Measurements from ENCODE around the gene SNRPB2.

SNRPB2 gene

DNA sequence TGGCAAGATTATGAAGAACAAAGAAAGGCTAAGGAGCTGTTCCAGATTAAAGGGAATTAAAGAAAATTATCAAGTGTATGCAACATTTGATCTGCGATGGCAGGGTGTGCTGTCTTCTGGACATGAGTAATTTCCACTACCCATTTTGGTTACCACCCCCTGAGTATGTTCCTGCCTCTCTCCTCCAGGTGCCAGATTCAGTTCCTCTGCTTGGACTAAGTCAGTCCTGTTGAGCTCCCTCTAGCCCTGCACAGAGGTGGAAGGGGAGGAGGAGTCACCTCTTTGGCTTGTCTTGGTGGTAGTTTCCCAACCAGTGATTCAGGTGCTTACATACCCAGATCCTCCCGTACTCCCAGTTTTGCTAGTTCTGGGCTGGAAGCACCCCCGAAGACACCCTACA, 22.2 kb upstream of the SNRPB2 start:
- TF ChIP-seq, protein P1, sequence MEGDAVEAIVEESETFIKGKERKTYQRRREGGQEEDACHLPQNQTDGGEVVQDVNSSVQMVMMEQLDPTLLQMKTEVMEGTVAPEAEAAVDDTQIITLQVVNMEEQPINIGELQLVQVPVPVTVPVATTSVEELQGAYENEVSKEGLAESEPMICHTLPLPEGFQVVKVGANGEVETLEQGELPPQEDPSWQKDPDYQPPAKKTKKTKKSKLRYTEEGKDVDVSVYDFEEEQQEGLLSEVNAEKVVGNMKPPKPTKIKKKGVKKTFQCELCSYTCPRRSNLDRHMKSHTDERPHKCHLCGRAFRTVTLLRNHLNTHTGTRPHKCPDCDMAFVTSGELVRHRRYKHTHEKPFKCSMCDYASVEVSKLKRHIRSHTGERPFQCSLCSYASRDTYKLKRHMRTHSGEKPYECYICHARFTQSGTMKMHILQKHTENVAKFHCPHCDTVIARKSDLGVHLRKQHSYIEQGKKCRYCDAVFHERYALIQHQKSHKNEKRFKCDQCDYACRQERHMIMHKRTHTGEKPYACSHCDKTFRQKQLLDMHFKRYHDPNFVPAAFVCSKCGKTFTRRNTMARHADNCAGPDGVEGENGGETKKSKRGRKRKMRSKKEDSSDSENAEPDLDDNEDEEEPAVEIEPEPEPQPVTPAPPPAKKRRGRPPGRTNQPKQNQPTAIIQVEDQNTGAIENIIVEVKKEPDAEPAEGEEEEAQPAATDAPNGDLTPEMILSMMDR (IDR thresholded peaks at IDR 0.05; ENCODE audit: low read depth, low read length), result no peak

DNA sequence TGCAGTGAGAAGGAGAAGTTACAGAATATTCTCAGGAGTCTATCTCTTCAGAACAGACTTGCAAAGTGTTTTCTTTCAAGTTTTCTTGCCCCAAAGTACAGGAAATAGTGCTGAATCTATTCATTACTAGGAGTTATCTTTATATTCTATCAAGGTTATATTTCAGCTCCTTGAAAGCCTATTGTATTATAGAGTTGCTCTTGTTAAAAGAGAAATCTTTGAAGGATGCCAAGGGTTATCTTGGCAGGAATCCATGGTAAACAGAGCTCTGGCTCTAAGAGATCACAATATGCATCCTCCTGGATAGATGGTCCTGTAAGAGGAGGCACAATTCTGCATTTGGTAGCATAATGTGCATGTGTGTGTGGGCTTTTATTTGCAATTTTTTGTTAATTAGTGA, 21.2 kb upstream of the SNRPB2 start:
- Histone ChIP-seq H3K36me3 (no peaks in the 10 kb centered on the region), H3K9me3 (0 out of 2 replicates have a peak, but pooled peaks cover 5% of the 10 kb centered on the region), H3K4me3 (ENCODE audit: low read depth, low read length) (no peak overlapping the region), H3K4me1 (no peaks in the 10 kb centered on the region), H3K27me3 (no peaks in the 10 kb centered on the region)
- DNase-seq, result no peak
- TF ChIP-seq, protein P1 (IDR thresholded peaks at IDR 0.05; ENCODE audit: low read depth, low read length), result no peak

More for the DNA sequence above, 22.2 kb upstream of the SNRPB2 start:
- H3K4me1 ChIP-seq, result no peaks in the 10 kb centered on the region
- no peak overlapping the region for H3K4me3 ChIP-seq (ENCODE audit: low read depth, low read length)
- H3K27me3 ChIP-seq, result no peaks in the 10 kb centered on the region
- H3K36me3 ChIP-seq, result no peaks in the 10 kb centered on the region
- 0 out of 2 replicates have a peak, but pooled peaks cover 5% of the 10 kb centered on the region for H3K9me3 ChIP-seq
- DNase-seq, result no peak

DNA sequence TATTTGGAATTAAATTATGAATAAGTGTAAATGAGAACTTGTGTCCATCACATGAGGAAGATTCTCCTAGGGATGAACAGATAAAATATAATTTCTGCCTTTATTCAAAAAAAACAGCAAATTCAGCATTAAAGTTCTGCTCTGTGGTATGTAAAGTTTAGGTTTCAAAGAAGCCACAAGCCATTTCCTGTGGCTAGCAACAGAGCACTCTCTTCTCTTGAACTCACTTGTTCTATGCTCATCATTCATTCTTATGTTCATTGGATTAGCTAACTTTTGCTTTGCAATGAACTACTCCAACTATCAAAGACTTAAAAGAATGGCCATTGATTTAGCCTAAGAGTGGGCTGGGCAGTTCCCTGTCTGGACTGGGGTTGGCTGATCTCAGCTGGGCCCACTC, 20.8 kb upstream of the SNRPB2 start:
- TF ChIP-seq, protein P1 (IDR thresholded peaks at IDR 0.05; ENCODE audit: low read depth, low read length), result no peak
- Histone ChIP-seq H3K4me3 (ENCODE audit: low read depth, low read length) (no peak overlapping the region), H3K9me3 (0 out of 2 replicates have a peak, but pooled peaks cover 5% of the 10 kb centered on the region), H3K27me3 (no peaks in the 10 kb centered on the region), H3K36me3 (no peaks in the 10 kb centered on the region), H3K4me1 (no peaks in the 10 kb centered on the region)
- DNase-seq, result no peak

DNA sequence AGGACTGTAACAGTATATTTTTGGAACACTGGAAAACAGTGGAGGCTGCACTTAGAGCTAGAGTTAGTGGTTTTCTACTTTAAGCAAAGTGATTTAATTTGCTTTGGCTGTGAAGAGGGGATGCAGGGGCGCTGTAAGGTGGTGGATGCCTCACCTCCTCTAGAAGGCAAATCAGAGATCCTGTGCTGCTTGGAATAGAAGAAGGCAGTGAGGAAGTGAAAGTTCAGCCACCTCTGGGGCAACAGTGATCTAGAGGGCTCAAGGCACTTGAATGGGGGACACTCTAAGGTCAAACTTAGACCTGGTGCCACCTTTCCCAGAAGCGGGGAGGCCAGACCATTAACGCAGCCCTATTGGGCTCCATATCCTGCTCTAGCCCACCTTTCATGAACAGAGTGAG, 19.0 kb upstream of the SNRPB2 start:
- DNase-seq, result no peak
- H3K27me3 ChIP-seq, result no peaks in the 10 kb centered on the region
- H3K4me1 ChIP-seq, result no peaks in the 10 kb centered on the region
- TF ChIP-seq, protein P1 (IDR thresholded peaks at IDR 0.05; ENCODE audit: low read depth, low read length), result no peak
- no peak overlapping the region for H3K4me3 ChIP-seq (ENCODE audit: low read depth, low read length)
- H3K9me3 ChIP-seq, result 0 out of 2 replicates have a peak, but pooled peaks cover 5% of the 10 kb centered on the region
- H3K36me3 ChIP-seq, result no peaks in the 10 kb centered on the region

DNA sequence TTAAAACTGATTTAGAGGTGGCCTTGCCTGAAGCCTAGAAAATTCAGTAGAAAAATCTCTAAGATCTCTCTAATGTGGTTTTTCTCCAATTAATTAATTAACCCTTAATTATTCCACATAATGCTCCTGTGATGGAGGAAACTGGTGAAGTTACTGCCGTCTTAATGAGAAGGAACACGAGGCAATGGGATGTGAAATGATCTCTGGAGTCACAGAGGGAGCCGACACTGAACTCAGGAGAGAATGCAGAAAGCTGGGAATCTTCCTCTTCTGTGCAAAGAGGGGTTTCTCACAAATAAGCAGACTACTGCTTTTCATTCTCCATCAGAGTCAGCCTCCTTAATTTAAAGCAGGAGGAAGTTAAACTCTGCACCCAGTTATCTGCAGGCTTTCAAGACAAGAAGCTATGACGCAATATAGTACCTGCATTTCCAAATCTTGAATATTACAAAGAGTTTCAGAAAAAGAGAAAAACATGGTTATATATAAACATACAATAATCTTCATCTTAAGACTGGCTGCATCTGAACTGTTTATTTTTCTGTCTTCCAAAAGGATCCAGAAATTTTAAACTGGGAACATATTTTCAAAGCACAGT, 18.1 kb upstream of the SNRPB2 start:
- no peak for DNase-seq
- H3K9me3 ChIP-seq, result 0 out of 2 replicates have a peak, but pooled peaks cover 3% of the 10 kb centered on the region

DNA sequence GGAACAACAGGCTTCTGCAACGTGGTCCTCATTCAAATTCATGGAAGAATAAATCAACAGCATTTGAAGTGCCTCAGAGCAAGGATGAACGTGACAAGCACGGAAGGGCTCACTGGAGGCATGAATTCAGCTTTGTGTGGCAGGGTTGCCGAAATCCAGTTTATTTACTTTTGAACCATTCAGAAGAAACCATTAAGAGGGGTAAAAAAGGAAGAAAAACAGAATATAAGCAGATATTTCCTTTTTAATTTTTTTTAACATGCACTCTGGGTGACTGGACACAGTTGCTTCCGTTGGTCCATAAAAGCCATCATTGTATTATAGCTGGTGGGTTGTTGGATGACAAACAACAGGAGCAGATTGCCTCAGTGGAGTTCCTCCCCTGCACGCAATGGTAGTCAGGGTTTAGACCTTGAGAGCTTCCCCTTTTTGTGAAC, 17.3 kb upstream of the SNRPB2 start:
- no peaks in the 10 kb centered on the region for H3K4me1 ChIP-seq
- no peaks in the 10 kb centered on the region for H3K27me3 ChIP-seq
- no peaks in the 10 kb centered on the region for H3K9me3 ChIP-seq
- no peak overlapping the region for H3K4me3 ChIP-seq (ENCODE audit: low read depth, low read length)
- TF ChIP-seq, protein P1 (IDR thresholded peaks at IDR 0.05; ENCODE audit: low read depth, low read length), result no peak
- no peak for DNase-seq
- H3K36me3 ChIP-seq, result no peaks in the 10 kb centered on the region

More for the DNA sequence above, 18.1 kb upstream of the SNRPB2 start:
- TF ChIP-seq, protein P1 (IDR thresholded peaks at IDR 0.05; ENCODE audit: low read depth, low read length), result no peak
- no peaks in the 10 kb centered on the region for H3K27me3 ChIP-seq
- H3K36me3 ChIP-seq, result no peaks in the 10 kb centered on the region
- no peak overlapping the region for H3K4me3 ChIP-seq (ENCODE audit: low read depth, low read length)
- H3K4me1 ChIP-seq, result no peaks in the 10 kb centered on the region

Data from BE2C (cell line).